ENCODE measurements around the gene IFFO2.

IFFO2 gene

DNA sequence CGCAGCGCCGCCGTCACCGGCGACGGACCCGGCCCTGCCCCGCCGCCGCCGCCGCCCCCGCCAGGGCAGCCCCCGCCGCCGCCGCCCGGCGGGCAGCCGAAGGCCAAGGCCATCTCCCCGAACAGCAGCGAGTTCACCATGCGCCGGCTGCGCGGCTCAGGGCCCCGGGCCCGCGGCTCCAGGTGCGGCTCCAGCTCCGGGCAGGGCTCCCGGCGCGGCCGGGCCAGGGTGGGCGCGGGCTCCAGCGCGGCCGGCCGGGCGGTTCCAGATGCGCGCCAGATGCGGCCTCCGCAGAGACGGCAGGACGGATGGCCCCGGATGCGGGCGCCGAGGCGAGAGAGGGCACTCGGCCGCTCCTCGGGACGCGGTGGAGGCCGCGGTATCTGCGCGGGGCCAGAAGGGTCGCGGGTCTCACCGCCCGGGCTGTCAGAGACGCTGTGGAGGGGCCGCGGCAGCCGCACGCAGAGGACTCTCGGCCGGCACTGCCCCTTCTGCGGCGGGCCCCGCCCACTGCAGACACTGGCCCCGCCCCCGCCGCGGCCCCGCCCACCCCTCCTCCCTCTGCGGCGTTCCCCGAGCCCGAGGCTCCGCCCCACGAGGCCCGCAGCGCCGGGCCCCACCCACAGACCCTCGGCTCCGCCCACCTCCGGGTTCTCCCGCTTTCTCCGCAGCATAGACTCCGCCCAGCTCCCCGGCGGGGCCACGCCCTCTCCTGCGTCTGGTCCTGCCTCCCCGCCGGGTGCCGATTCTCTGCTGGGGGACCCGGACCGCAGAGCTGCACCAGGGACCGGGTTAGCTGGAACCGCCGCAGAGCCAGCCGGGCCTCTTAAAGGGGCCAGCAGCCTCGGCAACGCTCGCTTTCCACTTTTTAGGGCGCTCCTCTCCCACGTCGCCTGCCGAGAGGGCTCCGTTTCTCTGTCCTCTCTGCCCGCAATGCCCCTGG lies at the start of gene IFFO2:
Gene IFFO2, minus strand, starts transcription at position 484 of the 943 bp plus-strand sequence. Its CDS starts 344 bp downstream, at position 140.
- DNase-seq (ENCODE audit: low read depth) = peak; percentile 65

DNA sequence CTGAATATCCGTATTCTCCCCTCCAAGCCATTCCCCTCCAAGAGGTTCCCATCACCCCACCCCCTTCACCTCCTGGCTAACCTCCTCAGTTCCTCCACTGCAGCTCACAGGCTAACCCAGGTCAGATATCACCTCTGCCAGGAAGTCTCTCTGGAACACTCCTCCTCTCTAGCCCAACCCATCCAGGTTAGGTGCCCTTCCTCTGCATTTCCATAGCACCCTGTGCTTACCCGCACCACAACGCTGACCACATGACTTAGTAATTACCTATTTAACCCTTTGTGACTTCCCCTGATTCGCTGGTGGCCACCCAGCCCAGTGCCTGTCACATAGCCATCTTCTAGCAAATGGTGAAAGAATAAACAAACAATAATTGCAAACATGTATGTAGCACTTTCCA lies 49.5 kb upstream of the IFFO2 start:
- DNase-seq (ENCODE audit: low read depth) = no peak

DNA sequence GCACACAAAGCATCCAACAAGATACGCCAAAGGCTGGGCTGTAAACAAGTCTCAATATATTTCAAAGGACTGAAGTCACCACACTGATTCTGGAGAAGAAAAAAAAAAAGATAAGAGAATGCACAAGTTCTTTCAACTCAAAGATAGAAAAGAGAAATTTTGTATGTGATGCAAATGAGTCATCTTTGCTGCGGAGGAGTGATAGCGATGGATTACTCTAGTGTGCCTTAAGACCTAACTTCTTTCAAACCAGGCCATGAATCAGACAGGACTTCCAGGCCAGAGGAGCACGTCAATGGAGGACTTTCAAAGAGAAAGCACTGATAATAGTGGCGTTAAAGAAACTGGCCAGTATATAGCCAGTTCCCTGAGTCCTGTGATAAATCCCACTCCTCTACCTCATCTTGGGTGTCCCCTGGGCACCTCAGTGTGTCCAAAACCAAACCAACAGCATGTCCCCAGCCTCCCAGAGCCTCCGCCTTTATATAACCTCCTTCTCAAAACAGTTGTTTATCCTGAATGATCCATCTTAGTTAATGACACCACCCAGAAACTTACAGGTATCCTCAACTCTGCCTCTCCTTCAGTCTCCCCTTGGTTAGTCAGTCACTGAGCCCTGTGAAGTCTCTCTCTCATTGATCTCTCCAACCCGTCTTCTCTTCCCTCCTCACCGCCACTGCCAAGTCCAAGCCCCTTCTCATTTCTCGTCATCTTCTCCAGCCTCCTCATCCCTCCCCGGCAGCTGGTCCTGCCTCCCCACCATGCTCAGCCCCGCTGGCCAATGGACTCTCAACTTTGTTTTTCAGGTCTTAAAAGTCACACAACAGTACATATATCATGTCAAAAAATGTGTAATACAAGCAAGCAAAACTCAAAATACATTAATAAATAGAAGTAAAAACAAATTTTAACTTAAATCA lies 47.2 kb upstream of the IFFO2 start:
- peak; percentile 77 for DNase-seq (ENCODE audit: low read depth)

DNA sequence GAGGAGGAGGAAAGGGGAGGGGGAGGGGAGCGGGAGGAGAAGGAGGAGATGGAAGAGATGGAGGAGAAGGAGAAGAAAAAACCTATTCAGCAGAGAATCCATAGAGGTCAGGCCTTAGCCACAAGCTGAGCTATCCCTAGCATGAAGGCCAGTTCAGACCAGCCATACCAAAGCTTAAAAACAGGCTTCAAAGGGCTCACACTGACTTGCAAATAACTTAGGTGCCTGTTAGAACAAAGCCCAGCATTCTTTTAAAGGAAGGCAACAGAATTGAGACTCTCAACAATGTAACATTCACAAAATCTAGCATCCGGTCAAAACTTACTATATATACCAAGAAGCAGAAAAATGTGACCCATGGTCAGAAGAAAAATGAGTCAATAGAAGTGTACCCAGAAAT lies 43.6 kb upstream of the IFFO2 start:
- DNase-seq (ENCODE audit: low read depth) = no peak

DNA sequence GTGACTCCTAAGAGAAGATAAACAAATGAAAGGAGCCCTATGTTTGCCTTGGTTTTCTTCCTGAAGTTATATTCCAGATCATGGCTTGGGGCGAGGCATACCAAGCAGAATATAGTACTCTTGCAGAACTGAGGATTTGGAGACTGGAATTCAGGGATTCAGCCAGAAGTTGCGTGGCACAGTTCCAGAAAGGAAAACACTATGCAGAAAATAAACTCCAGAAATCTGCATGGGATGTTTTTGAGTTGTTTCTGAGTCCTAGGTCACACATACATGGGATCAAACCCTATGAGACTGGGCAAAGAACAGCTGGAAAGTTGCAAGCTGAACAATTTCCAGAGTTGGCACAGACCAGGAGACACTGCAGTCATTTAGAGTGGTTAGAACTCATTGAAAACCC lies 42.9 kb upstream of the IFFO2 start:
- no peak for DNase-seq (ENCODE audit: low read depth)

DNA sequence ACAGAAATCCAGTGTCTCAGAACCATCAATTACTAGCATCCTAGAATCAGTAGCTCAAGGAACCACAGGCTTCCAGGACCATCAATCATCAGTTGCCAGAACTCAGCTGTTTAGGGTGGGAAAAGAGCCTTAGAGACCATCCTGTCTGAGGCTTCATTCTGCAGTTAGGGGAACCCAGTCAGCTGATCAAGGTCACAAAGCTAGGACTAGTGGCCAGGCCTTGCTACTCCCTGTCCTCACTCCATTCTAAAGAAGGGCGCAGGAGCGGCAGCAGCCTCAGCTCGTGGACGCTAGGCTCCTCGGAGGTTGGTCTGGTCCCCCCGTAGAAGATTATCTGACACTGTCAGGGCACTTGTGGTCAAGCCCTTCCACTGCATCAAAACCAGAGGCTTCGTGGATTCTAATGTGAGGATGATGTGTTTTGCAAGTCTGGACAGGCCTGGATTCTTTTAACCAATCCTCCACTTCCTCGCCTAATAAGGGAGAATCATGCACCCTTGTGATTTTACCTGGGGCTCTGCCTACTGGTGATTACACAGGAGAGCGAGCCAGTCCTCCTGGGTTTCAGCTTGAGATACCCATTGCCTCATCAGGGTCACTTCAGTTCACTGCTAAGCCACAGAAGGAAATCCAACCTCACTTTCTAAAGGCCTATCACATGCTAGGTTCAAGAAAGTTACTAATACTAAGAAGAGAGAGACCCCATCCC lies 41.7 kb upstream of the IFFO2 start:
- DNase-seq (ENCODE audit: low read depth) = no peak

DNA sequence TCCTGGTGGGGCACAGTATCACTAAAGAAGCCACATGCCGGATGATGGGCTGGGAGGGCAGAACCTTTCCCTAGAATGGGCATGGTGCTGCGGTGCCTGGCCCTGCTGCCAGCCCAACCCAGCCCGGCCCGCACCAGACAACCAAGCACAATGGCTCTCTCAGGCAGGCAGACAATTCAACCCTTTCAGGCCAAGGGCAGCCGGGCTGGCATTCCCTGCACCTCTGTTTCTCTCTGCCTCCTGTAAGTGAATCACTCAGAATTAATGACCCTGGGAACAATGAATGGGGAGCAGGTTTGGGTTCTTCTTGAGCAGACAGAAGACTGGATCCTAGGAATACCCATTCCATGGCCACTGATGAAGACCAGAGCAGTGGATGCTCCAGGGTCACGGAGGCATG lies 41.0 kb upstream of the IFFO2 start:
- DNase-seq (ENCODE audit: low read depth) = no peak

DNA sequence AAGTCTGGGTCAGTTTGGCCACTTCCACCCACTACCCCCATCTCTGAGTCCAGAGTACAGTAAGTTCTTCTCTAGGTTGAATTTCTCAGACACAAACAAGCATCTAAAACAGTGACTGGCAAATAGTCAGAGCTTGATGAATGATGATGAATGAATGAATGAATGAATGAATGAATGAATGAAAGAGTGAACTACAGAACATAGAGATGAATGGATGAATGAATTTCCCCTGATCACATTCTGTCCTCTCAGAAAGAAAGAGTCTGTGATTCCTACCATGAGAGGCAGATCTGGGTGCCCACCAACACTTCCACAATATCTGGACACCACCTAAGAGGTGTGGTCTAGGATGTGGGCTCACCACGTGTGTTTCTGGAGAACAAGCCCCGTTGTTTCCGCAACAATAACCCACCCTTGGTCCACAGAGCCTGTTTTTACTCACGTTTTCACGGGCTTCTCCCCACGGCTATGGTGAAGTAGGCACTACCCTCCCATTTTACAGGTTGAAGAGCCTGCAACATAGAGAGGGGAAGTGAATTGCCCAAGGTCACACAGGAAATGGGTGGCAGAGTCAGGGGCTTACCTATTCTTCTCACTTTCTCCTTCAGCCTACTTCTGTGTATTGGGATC lies 40.2 kb upstream of the IFFO2 start:
- no peak for DNase-seq (ENCODE audit: low read depth)

DNA sequence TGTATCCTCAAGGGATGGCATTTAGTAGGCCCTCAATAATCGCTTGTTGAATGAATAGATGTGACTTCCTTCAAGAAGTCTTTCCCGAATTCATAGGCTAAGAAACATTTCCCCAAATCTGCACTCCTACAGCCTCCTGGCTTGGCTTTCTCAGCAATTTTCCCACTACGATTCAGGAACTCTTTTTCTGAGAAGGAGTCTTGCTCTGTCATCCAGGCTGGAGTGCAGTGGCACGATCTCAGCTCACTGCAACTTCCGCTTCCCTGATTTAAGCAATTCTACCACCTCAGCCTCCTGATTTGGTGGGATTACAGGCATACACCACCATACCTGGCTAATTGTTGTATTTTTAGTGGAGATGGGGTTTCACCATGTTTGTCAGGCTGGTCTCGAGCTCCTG lies 37.9 kb upstream of the IFFO2 start:
- DNase-seq (ENCODE audit: low read depth) = no peak

DNA sequence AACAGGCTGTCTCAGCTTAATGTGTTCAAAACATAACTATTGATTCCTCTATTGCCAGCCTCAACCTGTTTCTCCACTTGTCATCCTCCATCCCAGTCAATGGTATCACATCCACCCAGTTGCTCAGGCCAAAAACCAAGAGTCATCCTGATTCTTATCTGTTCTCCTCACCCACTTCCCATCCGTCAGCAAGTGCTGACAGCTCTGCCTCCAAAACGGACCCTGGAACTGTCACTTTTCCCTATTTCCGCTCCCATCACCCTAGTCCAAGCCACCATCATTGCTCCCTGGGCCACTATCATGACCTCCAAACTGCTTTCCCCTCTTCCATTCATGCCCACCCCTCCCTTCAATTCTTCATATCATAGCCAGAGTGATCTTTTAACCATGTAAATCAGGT lies 36.2 kb upstream of the IFFO2 start:
- DNase-seq (ENCODE audit: low read depth) = no peak

DNA sequence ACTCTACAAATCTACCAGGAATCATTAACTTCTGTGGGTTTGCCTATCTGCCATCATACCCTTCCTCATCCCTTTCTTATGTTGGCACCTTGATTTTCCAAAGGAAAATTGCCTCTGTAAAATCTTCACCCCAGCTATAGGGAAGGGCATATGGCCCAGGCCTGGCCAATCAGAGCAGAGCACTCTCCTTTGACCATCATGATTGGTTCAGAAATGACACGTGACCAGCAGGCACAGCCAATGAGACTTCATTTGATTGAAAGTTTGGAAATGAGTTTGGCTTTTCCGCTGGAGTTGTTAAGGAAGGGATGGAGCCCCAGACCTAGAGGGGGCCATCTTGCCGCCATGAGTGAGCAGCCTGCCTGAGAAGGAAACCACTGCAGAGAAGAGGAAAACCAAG lies 35.1 kb upstream of the IFFO2 start:
- DNase-seq (ENCODE audit: low read depth) = no peak

DNA sequence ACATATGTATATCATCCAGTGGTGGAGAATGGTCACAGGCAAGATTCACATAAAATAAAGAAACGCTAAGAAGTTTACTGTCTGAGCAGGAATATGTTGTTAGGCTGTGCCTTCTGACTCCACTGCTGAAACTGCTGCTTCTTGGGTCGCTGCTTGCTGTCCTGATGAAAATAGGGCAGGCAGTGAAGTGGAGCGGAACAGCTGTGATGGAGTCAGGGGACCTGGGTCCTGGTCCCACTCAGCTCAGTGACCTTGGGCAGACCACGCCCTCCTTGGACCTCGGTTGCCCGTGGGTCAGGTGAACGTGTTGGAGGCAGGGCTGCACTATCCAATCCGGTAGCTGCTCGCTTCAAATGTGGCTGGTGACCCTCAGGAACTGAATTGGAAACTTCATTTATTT lies 33.4 kb upstream of the IFFO2 start:
- DNase-seq (ENCODE audit: low read depth) = no peak

DNA sequence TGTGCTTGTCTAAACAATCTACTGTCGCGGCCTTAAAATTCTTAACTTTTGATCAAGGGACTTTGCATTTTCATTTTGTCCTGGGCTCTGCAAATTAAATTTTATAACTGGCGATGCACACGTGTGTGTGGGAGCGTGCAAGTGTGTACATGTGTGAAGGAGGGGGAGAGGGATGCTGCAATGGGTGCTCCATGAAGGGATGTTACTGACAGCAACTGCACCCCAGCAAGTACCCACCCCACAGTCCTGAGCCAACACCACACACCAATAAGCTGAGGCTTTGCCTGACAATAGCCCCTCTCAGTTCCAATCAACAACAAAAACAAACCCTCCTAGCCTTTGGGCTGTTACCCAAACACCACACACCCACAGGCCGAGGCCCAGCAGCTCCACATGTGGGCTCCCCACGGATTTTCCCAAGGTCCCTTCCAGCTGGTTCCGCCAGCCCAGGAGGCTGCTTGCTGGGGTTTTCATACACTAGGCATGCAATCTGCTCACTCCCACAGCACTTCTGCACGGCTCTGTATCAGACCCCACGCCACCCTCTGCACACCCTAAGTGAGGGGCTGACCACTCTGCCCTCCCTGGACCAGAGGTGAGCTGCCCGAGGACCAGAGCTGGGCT lies 32.8 kb upstream of the IFFO2 start:
- DNase-seq (ENCODE audit: low read depth) = no peak

DNA sequence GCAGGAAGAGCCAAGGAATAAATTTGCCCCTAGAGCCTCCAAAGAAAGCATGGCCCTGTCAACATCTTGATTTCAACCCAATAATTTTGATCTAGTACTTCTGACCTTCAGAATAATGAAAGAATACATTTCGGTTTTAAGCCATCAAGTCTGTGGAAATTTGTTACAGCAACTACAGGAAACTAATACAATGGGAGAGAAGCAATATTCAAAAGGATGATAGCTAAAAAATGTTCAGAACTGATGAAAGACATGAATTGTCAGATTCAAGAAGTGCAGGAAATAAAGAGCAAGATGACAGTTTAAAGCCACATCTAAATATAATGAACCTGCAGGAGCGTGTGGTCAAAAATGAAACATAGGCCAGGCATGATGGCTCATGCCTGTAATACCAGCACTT lies 24.8 kb upstream of the IFFO2 start:
- no peak for DNase-seq (ENCODE audit: low read depth)

DNA sequence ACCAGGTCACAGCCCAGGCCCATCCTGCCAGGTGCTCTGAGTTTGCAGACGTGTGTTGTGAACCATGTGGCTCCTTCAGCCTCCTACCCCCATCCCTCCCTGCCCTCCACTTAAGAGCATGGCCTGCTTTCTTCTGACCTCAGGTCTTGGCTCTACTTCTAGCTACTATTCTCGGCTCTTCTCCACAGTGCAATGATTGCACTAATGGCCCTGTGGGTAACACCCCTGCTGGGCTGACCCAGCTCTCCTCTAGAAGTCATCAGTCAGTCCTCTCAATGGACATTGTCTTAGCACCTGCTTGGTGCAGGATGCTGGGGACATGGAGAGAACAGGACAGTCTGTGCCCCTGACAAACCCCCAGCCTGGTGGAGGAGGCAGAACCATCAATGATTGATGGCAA lies 22.2 kb upstream of the IFFO2 start:
- DNase-seq (ENCODE audit: low read depth) = no peak

DNA sequence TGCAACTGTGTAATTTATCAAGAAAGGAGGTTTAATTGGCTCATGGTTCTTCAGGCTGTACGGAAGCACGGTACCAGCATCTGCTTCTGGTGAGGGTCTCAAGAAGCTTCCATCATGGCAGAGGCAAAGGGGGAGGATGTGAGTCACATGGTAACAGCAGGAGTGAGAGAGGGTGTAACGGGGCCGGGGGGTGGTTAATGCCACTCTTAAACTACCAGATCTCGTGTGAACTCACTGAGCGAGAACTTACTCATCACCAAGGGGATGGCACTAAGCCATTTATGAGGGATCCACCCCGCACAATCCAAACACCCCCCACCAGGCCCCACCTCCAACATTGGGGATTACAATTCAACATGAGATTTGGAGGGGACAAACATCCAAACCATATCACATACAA lies 21.0 kb upstream of the IFFO2 start:
- no peak for DNase-seq (ENCODE audit: low read depth)

DNA sequence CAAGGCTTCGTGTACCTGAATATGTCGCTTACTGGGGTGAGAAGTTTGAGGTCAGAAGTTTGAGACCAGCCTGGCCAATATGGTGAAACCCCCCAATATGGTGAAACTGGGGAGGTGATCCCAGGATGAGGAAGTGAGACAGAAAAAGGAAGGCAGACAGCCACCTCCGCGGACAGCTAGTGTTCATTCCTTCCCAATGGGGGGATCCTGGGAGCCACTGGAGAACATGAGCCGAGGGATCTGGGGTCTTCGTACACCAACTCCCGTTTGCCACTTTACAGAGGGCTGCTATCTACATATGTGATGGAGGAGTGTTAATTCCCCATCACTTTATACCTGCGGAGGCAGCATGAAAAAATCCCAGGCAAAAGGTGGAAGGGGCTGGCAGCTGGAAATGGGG lies 19.6 kb upstream of the IFFO2 start:
- no peak for DNase-seq (ENCODE audit: low read depth)

DNA sequence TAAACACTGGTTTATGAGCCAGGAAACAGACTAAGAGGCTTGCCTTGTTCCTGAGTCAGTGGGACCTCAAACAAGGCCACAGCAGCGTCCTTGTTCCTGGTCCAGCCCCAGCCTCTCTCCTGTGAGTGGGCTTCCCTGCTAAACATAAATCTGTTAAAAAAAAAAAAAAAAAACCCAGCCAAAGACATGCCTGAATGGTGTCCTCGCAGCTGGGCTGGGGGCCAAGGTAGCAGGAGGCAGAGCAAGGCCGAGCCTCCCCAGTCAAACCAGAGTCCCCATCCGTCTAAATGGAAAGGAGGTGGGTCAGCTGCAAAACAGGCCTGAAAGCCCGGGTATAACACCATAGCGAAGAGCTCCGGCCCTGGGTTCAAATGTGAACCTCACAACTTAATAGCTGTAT lies 18.1 kb upstream of the IFFO2 start:
- no peak for DNase-seq (ENCODE audit: low read depth)

DNA sequence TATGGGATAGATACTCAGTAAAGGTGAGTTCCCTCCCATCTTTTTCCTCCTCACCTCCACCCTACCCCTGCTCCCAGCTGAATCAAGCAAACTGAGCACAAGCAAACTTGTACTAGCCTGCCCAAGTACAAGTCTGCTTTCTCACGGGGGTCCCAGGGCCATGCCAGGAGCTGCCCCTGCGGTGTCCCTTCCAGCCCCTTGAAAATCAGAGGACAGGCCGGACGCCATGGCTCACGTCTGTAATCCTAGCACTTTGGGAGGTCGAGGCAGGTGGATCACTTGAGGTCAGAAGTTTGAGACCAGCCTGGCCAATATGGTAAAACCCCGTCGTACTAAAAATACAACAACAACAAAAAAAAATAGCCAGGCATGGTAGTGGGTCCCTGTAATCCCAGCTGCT lies 17.5 kb upstream of the IFFO2 start:
- no peak for DNase-seq (ENCODE audit: low read depth)

DNA sequence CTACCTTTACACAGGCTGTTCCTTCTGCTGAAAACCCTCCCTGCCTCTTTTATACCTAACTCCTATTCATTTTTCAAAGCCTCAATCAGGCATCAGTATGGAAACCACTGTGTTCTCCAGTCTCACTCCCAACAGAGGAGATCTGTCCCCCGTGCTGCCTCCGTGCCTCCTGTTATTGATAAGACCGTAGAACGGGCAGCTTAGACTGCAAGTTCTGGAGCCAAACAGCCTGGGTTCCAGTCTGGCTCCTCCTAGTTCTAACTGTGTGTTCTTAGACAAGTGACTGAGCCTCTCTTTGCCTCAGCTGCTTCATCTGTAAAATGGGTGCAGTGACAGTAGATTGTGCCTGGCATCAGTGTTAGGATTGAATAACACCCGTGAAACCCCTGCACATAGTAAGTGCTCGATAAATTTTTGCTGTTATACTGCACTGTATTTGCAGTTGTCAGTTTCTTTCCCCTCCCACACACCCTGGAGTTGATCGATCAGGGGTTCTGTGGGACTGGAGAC lies 17.0 kb upstream of the IFFO2 start:
- no peak for DNase-seq (ENCODE audit: low read depth)

DNA sequence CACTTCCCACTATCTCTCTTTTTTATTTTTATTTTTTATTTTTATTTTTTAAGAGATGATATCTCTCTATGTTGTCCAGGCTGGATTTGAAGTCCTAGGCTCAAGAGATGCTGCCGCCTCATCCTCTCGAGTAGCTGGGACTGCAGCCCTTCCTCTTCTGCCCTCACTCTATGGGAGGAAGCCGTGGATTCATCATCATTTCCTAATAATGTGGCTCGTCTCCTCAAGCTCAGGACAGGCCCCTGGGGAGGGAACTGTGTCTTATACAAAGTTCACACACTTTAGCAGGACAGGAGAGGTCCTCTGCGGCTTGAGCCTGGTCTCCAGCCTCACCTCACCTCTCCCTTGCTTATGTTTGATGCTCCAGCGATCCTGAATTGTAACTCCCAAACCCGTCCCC lies 16.5 kb upstream of the IFFO2 start:
- DNase-seq (ENCODE audit: low read depth) = no peak
